Stimulated activated CD4-positive, alpha-beta T cell treated with anti-CD3 and anti-CD28 coated beads, Interleukin-15, amount 100 ng/mL, for 48 hours (primary cell): ENCODE measurements around the gene HAO2.

ENCODE experiments used
- DNase-seq, 2 donors: peaks; one replicate each; pipeline ENCODE4 v3.0.0-alpha.2; 2020; ENCODE audit warnings: low read depth in 2 of 2

Gene HAO2

GRCh38 chr1:119438761-119439160, 70.2 kb downstream of the HAO2 start:
- DNase-seq = no peak

GRCh38 chr1:119440721-119441307, 72.2 kb downstream of the HAO2 start:
- DNase-seq = no peak

- DNase-seq = no peak
These were observed 74.2 kb downstream of the HAO2 start for GRCh38 chr1:119442756-119443155.
